GM18868 (cell line): ENCODE results near the gene COL25A1.
"Not testable (repeated sequence)": the region's sequence is repeated elsewhere in the genome, so short reads cannot be mapped to it uniquely, and the experiment has no call there.

ENCODE experiments used
- ATAC-seq: cut with Tn5 transposase; IDR thresholded peaks from one replicate; pipeline ENCODE4 v1.9.1; 2021; ENCODE audit warnings: mild to moderate bottlenecking, moderate library complexity; ENCODE audit not compliant: unreplicated experiment

Gene COL25A1

DNA sequence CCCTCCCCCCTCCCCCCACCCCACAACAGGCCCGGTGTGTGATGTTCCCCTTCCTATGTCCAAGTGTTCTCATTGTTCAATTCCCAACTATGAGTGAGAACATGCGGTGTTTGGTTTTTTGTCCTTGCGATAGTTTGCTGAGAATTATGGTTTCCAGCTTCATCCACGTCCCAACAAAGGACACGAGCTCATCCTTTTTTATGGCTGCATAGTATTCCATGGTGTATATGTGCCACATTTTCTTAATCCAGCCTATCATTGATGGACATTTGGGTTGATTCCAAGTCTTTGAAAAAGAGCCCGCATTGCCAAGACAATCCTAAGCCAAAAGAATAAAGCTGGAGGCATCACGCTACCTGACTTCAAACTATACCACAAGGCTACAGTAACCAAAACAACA, 231.8 kb downstream of the COL25A1 start:
- ATAC-seq, result not testable (repeated sequence)

DNA sequence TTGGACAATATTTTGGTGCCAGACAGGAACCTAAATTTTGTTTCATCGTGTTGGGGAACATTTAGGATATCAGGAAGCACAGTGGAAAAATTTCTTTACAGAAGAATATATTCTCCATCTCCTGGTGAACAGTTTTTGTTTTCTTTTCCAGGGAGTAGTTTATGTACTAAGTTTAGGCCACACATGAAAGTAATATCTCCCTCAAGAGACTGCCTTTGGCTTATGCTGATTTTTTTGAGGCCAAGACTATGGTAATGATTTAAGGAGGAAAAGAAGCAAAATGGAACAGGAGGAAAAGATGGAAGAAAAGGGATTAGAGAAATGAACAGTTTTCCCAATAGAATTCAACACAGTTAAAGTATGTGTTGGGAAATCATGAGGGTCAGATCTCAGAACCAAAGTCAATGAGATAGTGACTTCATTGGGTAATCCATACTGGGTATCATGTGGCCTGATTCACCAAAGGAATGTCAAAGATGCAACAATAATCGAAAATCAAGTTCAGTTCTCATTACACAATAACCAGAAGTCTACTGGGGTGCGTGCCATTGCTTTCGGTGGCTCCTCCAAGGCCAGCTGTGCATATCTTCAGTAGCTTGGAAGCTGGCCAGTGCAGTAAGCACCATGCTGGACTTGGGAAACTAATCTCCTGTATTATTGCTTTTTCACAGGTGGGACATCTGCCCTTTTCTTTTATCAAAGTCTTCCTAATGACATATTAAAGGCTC, 234.8 kb downstream of the COL25A1 start:
- ATAC-seq, result no peak

DNA sequence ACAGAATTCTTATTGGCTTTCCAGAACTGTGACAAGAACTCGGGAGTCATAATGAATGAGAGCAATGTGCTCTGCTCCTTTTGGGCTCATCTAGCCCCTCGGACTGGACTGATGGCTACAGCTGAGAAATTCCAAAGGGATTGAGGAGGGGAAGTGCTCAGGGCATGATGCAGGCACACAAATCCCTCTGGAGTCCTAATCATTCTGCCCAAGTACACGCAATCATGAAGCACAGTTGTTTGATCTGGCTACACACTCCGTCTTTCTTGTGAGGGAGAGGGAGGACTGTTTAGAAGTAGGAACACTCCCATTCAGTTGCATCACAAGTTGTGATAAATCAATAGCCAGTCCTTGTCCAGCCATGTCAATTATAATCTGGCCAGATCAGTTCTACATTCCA, 237.5 kb downstream of the COL25A1 start:
- ATAC-seq, result no peak

DNA sequence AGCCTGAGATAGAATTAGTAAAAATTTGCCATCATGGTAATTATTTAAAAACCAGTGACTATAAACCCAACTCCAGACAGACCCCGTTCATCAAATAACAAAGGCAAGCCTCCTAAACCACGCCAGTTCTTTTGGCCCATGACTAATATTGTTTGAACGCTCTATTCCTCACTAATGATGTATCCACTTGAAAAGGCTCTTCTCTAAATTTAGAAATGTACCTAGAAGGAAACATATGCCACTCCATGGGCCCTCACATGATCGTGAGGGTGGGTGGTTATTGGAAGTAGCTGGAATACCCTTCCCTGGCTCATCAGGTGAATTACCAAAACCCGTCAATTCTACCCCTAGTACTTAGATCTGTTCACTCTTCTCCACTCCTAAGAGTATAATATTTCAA, 249.2 kb downstream of the COL25A1 start:
- ATAC-seq, result no peak

DNA sequence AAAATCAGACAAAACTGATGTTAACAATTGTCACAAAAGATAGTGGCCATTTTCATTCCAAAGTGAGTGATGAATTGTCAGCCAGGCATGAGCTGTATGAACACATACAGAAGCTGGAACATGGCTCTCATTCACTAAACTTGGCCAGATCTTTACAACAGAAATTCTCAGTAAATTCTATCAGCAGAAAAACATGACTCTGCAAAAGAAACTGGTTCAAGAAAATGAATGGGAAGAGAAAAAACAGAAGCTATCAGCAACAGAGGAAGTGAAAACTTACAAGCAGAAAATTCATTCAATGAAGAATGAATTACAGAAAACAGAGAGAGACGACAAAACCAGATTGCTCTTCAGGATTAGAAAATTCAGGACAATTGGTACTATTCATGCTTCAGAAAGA, 249.6 kb downstream of the COL25A1 start:
- ATAC-seq, result no peak

DNA sequence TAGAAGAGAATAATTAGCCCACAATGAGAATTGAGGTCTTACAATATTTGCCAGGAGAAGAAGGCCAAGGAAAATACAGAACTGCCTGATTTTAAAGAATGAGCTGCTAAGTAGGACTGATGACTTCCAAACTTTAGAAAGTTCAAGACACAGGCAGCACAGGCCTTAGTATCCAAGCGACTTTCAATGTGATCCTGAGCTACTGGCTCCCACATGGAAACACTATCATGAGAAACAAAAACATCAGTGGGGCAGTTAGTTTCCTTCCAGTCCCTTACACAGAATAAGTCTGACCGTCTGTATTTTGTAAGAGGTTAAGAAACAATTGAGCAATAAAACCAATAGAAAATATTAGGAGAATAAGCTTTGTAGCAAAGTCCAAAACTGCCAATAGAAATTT, 251.4 kb downstream of the COL25A1 start:
- no peak for ATAC-seq

DNA sequence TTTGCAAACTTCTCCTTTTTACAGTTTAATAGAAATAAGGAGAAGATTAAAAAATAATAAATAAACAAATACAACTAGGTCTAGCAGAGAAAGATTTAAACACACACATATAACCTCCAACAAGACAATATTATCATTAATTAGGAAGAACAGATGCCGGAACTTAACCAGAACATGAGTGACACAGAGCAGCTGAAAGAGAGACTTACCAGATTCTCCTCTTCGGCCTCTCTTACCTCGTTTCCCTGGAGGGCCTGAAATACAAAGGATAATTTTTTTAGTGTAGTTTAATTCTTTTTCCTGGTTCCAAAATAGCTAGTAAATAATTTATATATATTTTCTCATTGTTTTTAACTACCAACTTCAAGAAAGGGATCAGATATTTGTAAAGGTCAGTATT, 252.5 kb downstream of the COL25A1 start:
- no peak for ATAC-seq

DNA sequence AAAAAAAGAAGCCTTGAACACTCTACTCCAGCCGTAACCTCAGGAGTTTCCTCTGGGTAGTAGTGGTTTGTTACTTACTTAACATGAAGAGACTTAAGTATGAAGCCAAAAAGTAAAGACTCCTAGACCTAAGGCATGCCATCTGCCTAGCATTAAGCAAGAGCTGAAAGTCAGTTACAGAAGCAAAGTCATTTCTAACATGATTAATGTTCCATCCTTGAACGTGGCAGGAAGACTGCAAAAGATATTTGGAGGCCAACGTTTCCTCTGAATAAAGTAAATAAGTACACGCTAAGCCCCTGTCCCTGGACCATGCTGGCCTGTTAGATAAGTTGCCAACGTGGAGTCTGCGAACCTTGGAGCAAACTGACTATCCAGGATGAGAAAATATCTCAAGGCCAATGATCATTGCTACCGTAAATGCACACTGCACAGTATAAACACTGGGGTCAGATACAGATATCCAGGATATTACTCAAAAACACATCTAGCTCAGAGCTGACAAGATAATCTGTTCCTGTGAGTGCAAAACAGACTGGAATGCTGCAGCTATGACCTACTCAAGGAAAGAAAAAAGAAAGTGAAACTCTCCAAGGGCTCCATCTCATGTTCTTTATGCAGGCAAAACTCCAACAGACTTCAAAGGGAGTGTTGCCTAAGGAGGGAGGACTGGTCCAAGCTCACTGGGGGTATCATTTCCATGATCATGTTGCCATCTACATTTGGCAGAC, 255.8 kb downstream of the COL25A1 start:
- no peak for ATAC-seq

DNA sequence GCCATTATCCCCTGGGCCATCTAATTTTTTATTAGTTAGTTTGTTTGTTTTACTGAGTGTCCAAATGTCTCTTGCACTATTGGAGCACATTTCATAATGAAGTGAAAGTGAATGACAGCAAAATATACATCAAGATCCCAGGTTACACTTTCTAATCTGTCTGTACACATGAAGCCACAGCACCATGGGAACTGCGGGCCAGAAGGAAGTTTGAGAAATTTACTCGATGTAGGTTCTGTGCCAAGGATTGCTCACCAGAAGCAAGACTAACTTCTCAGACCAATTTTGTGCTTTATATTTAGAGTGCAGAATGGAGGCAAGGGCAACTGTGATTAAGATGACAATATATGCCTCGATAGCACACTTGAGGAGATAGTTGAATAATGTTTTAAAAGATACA, 258.0 kb downstream of the COL25A1 start:
- no peak for ATAC-seq

DNA sequence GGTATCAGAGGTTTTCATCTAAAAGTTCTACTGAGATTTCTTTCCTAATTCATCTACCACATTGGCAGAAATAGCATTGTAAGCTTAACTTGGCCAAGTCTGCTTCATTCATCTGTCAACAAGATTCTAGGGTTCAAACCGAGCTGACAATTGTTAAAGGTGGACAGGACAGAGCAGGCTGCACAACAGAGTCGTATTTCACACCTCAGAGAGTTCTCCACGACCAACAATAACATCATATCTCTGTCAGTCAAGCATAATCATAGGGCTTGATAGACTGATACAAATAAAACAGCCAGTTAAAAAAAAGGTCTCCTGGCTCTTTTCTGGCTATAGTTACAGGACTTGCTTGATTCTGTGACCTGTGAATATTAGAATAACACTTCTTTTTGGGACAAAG, 259.2 kb downstream of the COL25A1 start:
- ATAC-seq, result no peak

DNA sequence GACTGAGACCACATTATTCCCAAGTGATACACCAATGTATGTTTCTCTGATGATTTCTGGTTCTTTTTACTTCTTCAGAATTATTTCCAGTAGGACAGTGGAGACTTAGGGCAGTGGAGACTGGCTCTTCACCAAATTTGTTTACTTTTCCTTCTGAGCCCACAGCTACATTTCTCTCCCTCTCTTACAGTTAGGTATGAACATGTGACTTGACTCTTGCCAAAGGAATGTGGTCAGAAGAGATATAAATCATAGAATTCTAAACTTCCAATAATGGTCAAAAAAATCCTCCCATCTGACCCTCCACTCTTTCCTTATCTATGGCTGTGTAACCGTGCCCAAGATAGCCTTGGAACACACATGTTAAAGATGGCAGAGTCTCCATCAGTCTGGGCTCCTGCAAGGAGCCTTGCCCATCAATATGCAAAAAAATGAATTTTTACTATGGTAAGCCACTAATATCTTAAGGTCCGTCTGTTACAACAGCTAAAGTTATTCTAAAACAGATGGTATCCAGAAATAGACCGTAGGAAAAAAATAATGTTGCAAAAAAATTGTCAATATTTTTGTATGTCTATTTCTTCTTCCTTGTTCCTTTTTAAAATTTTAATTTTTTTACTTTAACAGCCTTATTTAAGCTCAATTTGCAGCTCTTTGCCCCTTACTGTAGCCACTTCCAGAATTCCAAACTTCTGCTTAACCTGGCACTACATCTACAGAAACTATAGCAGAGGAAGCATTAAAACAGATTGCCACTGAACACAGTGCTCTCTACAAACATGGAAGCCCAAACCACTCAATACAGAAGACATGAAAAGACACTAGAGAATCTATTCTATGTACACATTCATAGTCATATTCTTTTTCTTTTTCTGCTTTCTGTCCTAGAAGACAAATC, 260.7 kb downstream of the COL25A1 start:
- no peak for ATAC-seq

DNA sequence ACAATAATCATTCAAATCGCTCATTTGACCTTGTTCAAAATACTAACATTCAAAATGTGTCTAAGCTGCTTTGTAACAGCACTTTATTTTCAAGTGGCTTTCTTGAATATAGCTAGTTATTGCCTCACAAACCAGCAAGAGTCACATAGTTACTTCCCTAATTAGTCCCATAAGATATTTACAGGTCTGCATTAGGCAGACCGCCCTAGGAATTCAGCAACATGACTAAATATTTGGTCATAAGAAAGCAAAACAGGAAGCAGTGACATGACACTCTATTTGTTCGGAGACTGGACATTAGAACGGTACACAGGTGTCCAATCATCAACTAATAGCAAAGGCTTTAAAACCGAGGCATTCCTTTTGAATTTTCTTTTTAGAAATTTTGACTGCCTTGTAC, 262.0 kb downstream of the COL25A1 start:
- no peak for ATAC-seq

DNA sequence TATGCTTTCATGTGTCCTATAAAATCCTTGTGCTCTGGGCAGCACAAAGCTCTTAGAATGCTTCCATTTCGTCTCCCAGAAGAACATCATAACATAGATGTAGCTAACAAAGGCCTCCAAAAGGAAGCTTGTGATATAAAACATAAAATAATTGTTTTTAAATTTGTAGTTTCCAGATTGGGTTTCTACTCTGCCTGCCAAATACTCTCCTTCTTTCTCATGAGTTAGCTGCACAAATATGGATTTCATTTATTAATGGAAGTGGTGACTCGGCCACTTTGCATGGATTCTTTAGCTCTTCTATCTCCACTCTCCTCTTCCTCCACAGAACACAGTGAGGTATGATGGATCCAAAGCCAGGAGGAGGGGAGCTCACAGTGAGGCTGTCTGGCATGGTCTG, 265.4 kb downstream of the COL25A1 start:
- no peak for ATAC-seq

DNA sequence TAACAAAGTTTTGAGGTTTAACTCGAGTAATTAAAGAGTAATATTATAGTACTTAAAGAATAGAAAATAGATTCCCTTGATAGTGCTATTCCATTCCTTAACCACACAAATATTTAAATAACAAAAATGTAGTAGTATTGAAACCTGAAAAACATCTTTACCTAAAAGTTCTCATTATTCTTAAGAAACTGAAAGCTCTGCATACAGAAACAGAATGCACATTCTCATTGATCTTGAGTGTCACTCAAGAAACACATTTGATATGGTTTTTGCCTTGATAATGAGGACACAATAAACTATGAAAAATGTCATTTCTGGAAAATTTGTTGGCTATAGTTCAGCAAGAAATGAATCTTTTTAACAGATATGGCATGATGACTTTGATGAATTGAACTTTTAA, 268.5 kb downstream of the COL25A1 start:
- ATAC-seq, result no peak

DNA sequence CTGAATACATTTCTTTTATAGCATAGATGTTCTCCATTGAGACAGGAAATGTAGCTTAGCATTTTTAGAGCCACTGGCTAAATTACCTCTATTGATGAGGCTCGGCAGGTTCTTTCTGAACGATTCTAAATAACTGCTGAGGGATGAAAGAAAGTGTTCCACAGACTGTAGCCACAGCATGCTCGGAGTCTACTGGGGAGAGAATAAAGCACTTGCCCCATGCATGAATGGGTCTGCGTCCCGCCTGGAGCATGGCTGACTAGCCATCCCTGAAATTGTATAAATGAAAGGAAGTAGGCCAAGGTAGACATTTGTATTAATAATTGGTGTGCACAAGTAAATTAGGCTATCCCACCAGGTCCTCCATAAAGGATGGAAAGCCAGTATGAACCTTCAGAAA, 269.8 kb downstream of the COL25A1 start:
- no peak for ATAC-seq

DNA sequence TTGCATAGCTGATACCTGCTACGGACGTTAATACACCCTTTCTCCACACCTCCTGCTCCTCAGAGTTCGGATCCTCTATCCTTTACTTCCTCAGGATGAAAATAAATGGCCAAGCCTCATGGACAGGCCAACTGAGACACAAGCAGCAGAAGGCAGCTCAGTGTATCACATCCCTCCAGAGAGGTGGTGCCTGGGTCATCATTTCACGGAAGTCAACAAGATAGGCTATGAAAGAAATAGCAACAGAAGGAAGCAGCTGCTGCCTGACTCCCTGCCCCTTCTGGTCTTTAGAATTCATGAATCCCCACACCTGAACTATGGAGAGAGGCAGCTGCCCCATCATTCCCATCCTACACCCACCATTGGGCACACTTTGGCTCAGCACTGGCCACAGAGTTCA, 272.5 kb downstream of the COL25A1 start:
- ATAC-seq, result no peak

DNA sequence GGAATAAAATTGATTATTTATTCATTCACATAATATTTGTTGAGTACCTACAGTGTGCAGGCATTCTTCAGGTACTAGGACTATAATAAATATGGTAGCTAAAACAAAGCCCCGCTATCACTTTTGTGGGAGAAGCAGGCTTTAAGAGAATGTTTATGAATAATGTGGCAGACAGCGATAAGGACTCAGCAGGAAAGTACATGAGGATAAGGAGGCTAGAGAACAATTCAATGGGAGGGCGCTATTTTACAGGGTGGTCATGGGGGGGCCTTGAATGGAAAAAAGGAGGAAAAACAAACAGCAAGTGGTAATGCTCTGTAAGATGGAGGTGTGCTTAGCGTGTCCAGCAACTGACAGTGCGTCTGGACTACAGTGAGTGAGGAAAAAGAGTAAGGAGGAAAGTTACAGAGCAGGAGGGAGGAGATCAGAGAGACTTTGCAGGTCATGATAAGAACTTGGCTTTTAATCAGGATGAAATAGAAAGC, 275.4 kb downstream of the COL25A1 start:
- no peak for ATAC-seq

DNA sequence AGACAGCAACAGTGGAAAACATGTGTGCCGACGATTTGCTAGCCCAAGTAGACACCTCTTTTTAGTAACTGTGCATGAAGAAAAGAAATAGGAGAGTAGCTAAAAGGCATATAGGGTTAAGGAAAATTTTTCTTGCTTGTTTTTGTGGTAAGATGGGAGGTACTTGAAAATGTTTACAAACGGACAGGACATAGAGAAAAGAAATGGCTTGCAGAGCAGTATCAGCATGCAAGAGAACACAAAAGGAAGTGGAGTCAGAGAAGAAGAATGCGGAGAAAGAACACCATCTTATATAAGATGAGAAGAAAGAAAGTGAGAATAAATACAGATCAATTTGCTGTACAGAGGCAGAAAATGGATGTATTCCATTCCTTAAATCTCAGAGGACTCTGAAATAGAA, 275.9 kb downstream of the COL25A1 start:
- no peak for ATAC-seq

DNA sequence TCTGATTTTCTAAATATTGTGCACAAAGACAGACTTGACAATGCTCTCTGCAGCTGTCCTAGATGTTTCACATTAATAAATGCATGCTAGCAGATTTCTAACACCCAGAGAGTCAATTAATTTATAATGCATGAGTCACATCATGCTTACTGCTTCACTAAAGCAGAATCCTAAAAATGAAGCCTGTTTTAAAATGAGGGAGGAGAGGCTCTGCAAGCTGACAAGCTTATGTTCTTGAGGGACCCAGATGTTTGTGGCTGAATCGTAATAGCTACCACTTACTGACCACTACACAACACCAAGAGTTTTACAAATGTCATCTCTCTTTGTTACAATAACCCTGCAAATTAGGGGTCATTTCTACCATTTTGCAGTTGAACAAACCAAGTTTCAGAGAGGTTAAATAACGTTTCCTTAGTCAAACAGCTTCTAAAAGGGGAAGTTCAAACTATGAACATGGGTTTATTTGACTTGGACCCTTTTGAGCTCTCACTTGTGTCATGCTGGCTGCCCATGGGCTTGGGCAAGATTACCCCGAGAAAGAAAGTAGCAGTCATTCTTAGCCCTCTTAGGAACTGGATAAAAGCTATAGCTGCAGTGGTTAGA, 276.9 kb downstream of the COL25A1 start:
- ATAC-seq, result no peak

DNA sequence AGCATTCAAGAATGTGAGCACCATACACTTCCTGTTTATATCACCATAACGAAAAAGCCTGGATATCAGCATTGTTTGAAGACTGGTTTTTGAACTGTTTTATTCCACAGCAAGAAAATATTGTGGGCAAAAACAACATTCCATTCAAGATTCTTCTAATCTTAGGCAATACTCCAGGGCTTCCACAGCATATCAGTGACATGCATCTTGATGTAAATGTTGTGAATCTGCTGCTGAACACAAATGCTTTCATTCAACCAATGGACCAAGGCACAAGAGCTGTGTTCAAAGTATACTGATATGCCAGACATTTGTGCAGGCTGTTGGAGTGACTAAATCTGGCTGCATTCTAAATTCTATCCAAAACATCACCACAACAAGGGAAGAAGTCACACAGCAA, 279.5 kb downstream of the COL25A1 start:
- ATAC-seq, result no peak

DNA sequence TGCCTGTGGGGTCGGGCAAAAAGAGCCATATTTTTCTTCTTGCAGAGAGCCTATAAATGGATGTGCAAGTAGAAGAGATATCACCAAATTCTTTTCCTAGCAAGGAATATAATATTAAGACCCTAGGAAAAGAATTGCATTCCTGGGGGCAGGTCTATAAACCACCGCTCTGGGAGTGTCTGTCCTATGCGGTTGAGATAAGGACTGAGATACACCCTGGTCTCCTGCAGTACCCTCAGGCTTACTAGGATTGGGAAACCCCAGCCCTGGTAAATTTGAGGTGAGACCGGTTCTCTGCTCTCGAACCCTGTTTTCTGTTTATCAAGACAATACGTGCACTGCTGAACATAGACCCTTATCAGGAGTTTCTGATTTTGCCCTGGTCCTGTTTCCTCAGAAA, 280.8 kb downstream of the COL25A1 start:
- ATAC-seq, result not testable (repeated sequence)
